GM18907 (cell line): ENCODE data around the gene ABHD12.
A peak's percentile ranks its signal among the peaks of the same experiment; 100 is the strongest.

Experiments used
- ATAC-seq: cut with Tn5 transposase; IDR thresholded peaks from one replicate; pipeline ENCODE4 v1.9.1; 2021; ENCODE audit warnings: mild to moderate bottlenecking, moderate library complexity; ENCODE audit not compliant: unreplicated experiment

ABHD12 gene

GRCh38 chr20:25382704-25383370, 7.8 kb downstream of the ABHD12 start:
- ATAC-seq, result no peak

GRCh38 chr20:25380945-25381614, 9.6 kb downstream of the ABHD12 start:
- ATAC-seq, result no peak

GRCh38 chr20:25378884-25379733, 11.5 kb downstream of the ABHD12 start:
- no peak for ATAC-seq

- no peak for ATAC-seq
Measured at GRCh38 chr20:25378189-25378883, 12.3 kb downstream of the ABHD12 start.

- ATAC-seq, result no peak
Measured at GRCh38 chr20:25376886-25377285, 13.7 kb downstream of the ABHD12 start.

GRCh38 chr20:25376236-25376635, 14.4 kb downstream of the ABHD12 start:
- no peak for ATAC-seq

GRCh38 chr20:25374842-25375241, 15.8 kb downstream of the ABHD12 start:
- no peak for ATAC-seq

GRCh38 chr20:25372584-25373336, 17.9 kb downstream of the ABHD12 start:
- ATAC-seq, result no peak

GRCh38 chr20:25369971-25370370, 20.7 kb downstream of the ABHD12 start:
- ATAC-seq, result no peak

GRCh38 chr20:25369529-25369928, 21.1 kb downstream of the ABHD12 start:
- no peak for ATAC-seq

GRCh38 chr20:25368976-25369375, 21.7 kb downstream of the ABHD12 start:
- ATAC-seq, result no peak

- no peak for ATAC-seq
Measured at GRCh38 chr20:25368526-25368925, 22.1 kb downstream of the ABHD12 start.

- no peak for ATAC-seq
Measured at GRCh38 chr20:25364879-25365699, 25.5 kb downstream of the ABHD12 start.

GRCh38 chr20:25364180-25364788, 26.4 kb downstream of the ABHD12 start:
- no peak for ATAC-seq

GRCh38 chr20:25361287-25361683, 29.4 kb downstream of the ABHD12 start:
- peak; percentile 9 for ATAC-seq

GRCh38 chr20:25360631-25361286, 29.9 kb downstream of the ABHD12 start:
- peak; percentile 64 for ATAC-seq

GRCh38 chr20:25356271-25356933, 34.2 kb downstream of the ABHD12 start:
- ATAC-seq, result no peak

GRCh38 chr20:25355866-25356265, 34.8 kb downstream of the ABHD12 start:
- ATAC-seq, result no peak
